RCC 7860 (cell line): ENCODE data around the gene SOHLH1.

Experiments used
- DNase-seq: peaks from one replicate; pipeline ENCODE4 v3.0.0-alpha.2; 2015; ENCODE audit warnings: low spot score
- FAIRE-seq: peaks from 2 replicates; lab custom pipeline; 2012; peaks lifted over from hg19 to GRCh38; lab: Jason Lieb, UNC

SOHLH1 gene

GRCh38 chr9:135662758-135663450 is 36.4 kb downstream of the SOHLH1 start, which contains the start of gene LCN9:
Gene LCN9 (plus strand): TSS chr9:135663309. CDS start chr9:135663322, 13 bp downstream.
- no peak for FAIRE-seq
- no peak for DNase-seq

GRCh38 chr9:135661816-135662560 is 37.3 kb downstream of the SOHLH1 start:
- DNase-seq: no peak
- FAIRE-seq: no peak

GRCh38 chr9:135660407-135660806 is 38.9 kb downstream of the SOHLH1 start:
- no peak for DNase-seq
- FAIRE-seq: no peak

GRCh38 chr9:135659252-135659651 is 40.0 kb downstream of the SOHLH1 start:
- FAIRE-seq: no peak
- DNase-seq: no peak

- DNase-seq (no peak), FAIRE-seq (no peak)
These were observed 41.9 kb downstream of the SOHLH1 start for GRCh38 chr9:135657416-135657815.

- FAIRE-seq: no peak
These were observed 44.0 kb downstream of the SOHLH1 start for GRCh38 chr9:135655317-135655716.

GRCh38 chr9:135650408-135650807 is 48.9 kb downstream of the SOHLH1 start:
- DNase-seq (no peak), FAIRE-seq (no peak)

More at GRCh38 chr9:135655317-135655716, 44.0 kb downstream of the SOHLH1 start:
- no peak for DNase-seq

GRCh38 chr9:135649508-135649907 is 49.8 kb downstream of the SOHLH1 start:
- FAIRE-seq: no peak
- no peak for DNase-seq

GRCh38 chr9:135648494-135649410 is 50.5 kb downstream of the SOHLH1 start:
- FAIRE-seq: no peak

GRCh38 chr9:135647884-135648283 is 51.4 kb downstream of the SOHLH1 start:
- DNase-seq (no peak), FAIRE-seq (no peak)

More at GRCh38 chr9:135648494-135649410, 50.5 kb downstream of the SOHLH1 start:
- no peak for DNase-seq

- DNase-seq: no peak
These were observed 54.6 kb downstream of the SOHLH1 start for GRCh38 chr9:135644631-135645218.

More at GRCh38 chr9:135644631-135645218, 54.6 kb downstream of the SOHLH1 start:
- FAIRE-seq: no peak
